K562 (cell line): ENCODE measurements around the gene IGSF21.

ENCODE experiments used
- CTCF ChIP-seq, 3 experiments: IDR thresholded peaks in 2 of 3; conservative IDR thresholded peaks in 1 of 3; 2 replicates each; pipeline ENCODE4 v1.5.1; 2011 to 2012; ENCODE audit warnings: low read length in 3 of 3, mild to moderate bottlenecking in 3 of 3, control low read depth in 2 of 3, improper control_type of control experiment in 1 of 3, inconsistent platforms in 1 of 3, low read depth in 1 of 3, mixed read lengths in 1 of 3, moderate library complexity in 1 of 3; ENCODE audit not compliant: insufficient read depth in 2 of 3
- SNIP1 ChIP-seq: fragments of 450-650 bp; IDR thresholded peaks from 2 replicates; pipeline ENCODE4 v1.7.1; 2017; ENCODE audit warnings: low read depth, mild to moderate bottlenecking
- YY1 ChIP-seq, 3 experiments: IDR thresholded peaks; 2 replicates each; pipeline ENCODE4 v1.6.1; 2011; ENCODE audit warnings: low read length in 2 of 3, mild to moderate bottlenecking in 2 of 3, moderate library complexity in 2 of 3, borderline replicate concordance in 1 of 3, control low read depth in 1 of 3, low read depth in 1 of 3; ENCODE audit not compliant: insufficient read depth in 3 of 3, insufficient replicate concordance in 2 of 3, control insufficient read depth in 1 of 3, insufficient read length in 1 of 3; ENCODE audit errors: extremely low read depth in 1 of 3
- ZNF121 ChIP-seq: sonication (generic); formaldehyde crosslinking; conservative IDR thresholded peaks from 2 replicates; pipeline ENCODE4 v1.8.0; 2022; ENCODE audit warnings: missing genetic modification reagents
- ZNF76 ChIP-seq: fragments of 250-450 bp; sonication (Bioruptor Pico); IDR thresholded peaks from 2 replicates; pipeline ENCODE4 v1.4.0; 2020; ENCODE audit warnings: mild to moderate bottlenecking, moderate library complexity, borderline replicate concordance
- TF ChIP-seq, protein P1 (sequence below): fragments of 200-600 bp; sonication (generic); IDR thresholded peaks from one replicate; pipeline ENCODE4 v1.6.1; 2012; ENCODE audit warnings: mild to moderate bottlenecking, low read depth, low read length, inconsistent platforms
- TF ChIP-seq, protein P2 (sequence below): sonication (generic); formaldehyde crosslinking; IDR thresholded peaks from 2 replicates; pipeline ENCODE4 v1.9.0; 2022; ENCODE audit warnings: mild to moderate bottlenecking, missing genetic modification reagents

DNA sequence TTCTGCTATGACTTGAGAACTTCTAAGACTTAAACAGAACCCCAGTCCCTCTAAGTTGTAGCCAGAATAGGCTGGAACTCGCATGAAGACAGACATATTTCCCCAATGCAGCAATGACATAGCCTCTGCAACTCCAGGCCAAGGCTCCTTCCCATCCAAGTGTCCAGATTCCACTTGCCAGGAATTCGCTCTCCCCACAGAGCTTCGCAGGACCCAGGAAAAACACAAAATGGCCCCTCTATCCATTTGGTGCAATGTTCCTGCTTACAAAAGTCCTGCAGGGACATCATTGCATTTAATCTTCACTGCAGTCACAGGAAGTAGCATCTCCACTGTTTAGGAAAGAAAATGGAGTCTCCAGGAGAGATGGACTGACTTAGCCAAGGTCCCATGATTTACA is 225.6 kb downstream of the IGSF21 start:
- TF ChIP-seq YY1 (IDR thresholded peaks at IDR 0.05; ENCODE audit: borderline replicate concordance in 1 of 3, control insufficient read depth in 1 of 3, extremely low read depth in 1 of 3, insufficient read depth in 3 of 3, insufficient read length in 1 of 3, insufficient replicate concordance in 2 of 3, low read depth in 1 of 3, low read length in 2 of 3), result no peak
- TF ChIP-seq, protein P1, sequence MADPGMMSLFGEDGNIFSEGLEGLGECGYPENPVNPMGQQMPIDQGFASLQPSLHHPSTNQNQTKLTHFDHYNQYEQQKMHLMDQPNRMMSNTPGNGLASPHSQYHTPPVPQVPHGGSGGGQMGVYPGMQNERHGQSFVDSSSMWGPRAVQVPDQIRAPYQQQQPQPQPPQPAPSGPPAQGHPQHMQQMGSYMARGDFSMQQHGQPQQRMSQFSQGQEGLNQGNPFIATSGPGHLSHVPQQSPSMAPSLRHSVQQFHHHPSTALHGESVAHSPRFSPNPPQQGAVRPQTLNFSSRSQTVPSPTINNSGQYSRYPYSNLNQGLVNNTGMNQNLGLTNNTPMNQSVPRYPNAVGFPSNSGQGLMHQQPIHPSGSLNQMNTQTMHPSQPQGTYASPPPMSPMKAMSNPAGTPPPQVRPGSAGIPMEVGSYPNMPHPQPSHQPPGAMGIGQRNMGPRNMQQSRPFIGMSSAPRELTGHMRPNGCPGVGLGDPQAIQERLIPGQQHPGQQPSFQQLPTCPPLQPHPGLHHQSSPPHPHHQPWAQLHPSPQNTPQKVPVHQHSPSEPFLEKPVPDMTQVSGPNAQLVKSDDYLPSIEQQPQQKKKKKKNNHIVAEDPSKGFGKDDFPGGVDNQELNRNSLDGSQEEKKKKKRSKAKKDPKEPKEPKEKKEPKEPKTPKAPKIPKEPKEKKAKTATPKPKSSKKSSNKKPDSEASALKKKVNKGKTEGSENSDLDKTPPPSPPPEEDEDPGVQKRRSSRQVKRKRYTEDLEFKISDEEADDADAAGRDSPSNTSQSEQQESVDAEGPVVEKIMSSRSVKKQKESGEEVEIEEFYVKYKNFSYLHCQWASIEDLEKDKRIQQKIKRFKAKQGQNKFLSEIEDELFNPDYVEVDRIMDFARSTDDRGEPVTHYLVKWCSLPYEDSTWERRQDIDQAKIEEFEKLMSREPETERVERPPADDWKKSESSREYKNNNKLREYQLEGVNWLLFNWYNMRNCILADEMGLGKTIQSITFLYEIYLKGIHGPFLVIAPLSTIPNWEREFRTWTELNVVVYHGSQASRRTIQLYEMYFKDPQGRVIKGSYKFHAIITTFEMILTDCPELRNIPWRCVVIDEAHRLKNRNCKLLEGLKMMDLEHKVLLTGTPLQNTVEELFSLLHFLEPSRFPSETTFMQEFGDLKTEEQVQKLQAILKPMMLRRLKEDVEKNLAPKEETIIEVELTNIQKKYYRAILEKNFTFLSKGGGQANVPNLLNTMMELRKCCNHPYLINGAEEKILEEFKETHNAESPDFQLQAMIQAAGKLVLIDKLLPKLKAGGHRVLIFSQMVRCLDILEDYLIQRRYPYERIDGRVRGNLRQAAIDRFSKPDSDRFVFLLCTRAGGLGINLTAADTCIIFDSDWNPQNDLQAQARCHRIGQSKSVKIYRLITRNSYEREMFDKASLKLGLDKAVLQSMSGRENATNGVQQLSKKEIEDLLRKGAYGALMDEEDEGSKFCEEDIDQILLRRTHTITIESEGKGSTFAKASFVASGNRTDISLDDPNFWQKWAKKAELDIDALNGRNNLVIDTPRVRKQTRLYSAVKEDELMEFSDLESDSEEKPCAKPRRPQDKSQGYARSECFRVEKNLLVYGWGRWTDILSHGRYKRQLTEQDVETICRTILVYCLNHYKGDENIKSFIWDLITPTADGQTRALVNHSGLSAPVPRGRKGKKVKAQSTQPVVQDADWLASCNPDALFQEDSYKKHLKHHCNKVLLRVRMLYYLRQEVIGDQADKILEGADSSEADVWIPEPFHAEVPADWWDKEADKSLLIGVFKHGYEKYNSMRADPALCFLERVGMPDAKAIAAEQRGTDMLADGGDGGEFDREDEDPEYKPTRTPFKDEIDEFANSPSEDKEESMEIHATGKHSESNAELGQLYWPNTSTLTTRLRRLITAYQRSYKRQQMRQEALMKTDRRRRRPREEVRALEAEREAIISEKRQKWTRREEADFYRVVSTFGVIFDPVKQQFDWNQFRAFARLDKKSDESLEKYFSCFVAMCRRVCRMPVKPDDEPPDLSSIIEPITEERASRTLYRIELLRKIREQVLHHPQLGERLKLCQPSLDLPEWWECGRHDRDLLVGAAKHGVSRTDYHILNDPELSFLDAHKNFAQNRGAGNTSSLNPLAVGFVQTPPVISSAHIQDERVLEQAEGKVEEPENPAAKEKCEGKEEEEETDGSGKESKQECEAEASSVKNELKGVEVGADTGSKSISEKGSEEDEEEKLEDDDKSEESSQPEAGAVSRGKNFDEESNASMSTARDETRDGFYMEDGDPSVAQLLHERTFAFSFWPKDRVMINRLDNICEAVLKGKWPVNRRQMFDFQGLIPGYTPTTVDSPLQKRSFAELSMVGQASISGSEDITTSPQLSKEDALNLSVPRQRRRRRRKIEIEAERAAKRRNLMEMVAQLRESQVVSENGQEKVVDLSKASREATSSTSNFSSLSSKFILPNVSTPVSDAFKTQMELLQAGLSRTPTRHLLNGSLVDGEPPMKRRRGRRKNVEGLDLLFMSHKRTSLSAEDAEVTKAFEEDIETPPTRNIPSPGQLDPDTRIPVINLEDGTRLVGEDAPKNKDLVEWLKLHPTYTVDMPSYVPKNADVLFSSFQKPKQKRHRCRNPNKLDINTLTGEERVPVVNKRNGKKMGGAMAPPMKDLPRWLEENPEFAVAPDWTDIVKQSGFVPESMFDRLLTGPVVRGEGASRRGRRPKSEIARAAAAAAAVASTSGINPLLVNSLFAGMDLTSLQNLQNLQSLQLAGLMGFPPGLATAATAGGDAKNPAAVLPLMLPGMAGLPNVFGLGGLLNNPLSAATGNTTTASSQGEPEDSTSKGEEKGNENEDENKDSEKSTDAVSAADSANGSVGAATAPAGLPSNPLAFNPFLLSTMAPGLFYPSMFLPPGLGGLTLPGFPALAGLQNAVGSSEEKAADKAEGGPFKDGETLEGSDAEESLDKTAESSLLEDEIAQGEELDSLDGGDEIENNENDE, result no peak
- no peak for TF ChIP-seq ZNF76 (CRISPR knock-in tag)
- TF ChIP-seq ZNF121 (CRISPR knock-in tag), result no peak
- no peak for TF ChIP-seq SNIP1
- TF ChIP-seq CTCF (IDR thresholded peaks at IDR 0.05 in 2 of 3, conservative IDR thresholded peaks at IDR 0.05 in 1 of 3; ENCODE audit: insufficient read depth in 2 of 3, low read depth in 1 of 3, low read length in 3 of 3), result no peak
- TF ChIP-seq, protein P2, sequence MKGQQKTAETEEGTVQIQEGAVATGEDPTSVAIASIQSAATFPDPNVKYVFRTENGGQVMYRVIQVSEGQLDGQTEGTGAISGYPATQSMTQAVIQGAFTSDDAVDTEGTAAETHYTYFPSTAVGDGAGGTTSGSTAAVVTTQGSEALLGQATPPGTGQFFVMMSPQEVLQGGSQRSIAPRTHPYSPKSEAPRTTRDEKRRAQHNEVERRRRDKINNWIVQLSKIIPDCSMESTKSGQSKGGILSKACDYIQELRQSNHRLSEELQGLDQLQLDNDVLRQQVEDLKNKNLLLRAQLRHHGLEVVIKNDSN (CRISPR knock-in tag), result no peak
